Panc1 (cell line): ENCODE data around the gene BBS9. TPM values are rescaled to one million over a fixed set of nuclear protein-coding genes. Genes with fewer than 3 reads are reported as not detected.

ENCODE experiments used
- ATAC-seq: fragments of 200-7000 bp; cut with Tn5 transposase; 2 replicates; pipeline ENCODE4 v1.9.1; 2020; ENCODE audit warnings: mild to moderate bottlenecking, moderate library complexity
- BruUV-seq: library from RNA; stranded (reverse); fragments of 400-500 nt; replicated peaks from 2 replicates; lab custom pipeline; 2021; lab: Mats Ljungman, UMichigan
- CTCF ChIA-PET: fragments of 300-600 bp; sonication (Branson Sonifier 250); formaldehyde crosslinking; loops from one replicate; lab custom pipeline; 2022; ENCODE audit warnings: antibody characterized with exemption; lab: Charles Lee
- POLR2A ChIA-PET: fragments of 300-600 bp; sonication (Branson Sonifier 250); formaldehyde crosslinking; loops from one replicate; lab custom pipeline; 2022; ENCODE audit warnings: antibody characterized with exemption; lab: Charles Lee
- DNase-seq: peaks from one replicate; pipeline ENCODE4 v3.0.0-alpha.2; 2010; ENCODE audit warnings: low read depth, low spot score
- H3K27ac ChIP-seq: 2 replicates; pipeline ENCODE4 v1.5.1; 2011; ENCODE audit warnings: mild to moderate bottlenecking, low read length, inconsistent platforms
- H3K27me3 ChIP-seq: fragments of 200-500 bp; sonication (Bioruptor generic); 2 replicates; pipeline ENCODE4 v1.6.0; 2014; ENCODE audit warnings: low read length, inconsistent platforms; ENCODE audit not compliant: control insufficient read depth, insufficient read depth
- H3K36me3 ChIP-seq: fragments of 200-500 bp; sonication (Bioruptor generic); 2 replicates; pipeline ENCODE4 v1.5.1; 2014; ENCODE audit warnings: inconsistent platforms, mild to moderate bottlenecking, low read length, moderate library complexity; ENCODE audit not compliant: control insufficient read depth, insufficient read depth
- H3K4me1 ChIP-seq: 2 replicates; pipeline ENCODE4 v1.5.1; 2011; ENCODE audit warnings: inconsistent platforms, mild to moderate bottlenecking, low read length, moderate library complexity; ENCODE audit not compliant: control insufficient read depth, insufficient read depth
- H3K4me3 ChIP-seq, 2 experiments: 2 replicates each; pipeline ENCODE4 v1.5.1; 2011 to 2012; ENCODE audit warnings: low read depth in 2 of 2, low read length in 2 of 2, mild to moderate bottlenecking in 2 of 2, inconsistent platforms in 1 of 2, moderate library complexity in 1 of 2
- H3K9me3 ChIP-seq: fragments of 200-500 bp; sonication (Bioruptor generic); 2 replicates; pipeline ENCODE4 v1.5.1; 2014; ENCODE audit warnings: low read depth, mild to moderate bottlenecking, inconsistent platforms, low read length, moderate library complexity; ENCODE audit not compliant: control insufficient read depth, insufficient read depth
- CTCF ChIP-seq: fragments of 450-650 bp; IDR thresholded peaks from 2 replicates; pipeline ENCODE4 v1.5.1; 2017; ENCODE audit warnings: mild to moderate bottlenecking
- POLR2AphosphoS5 ChIP-seq: IDR thresholded peaks from 2 replicates; pipeline ENCODE4 v1.6.1; 2012; ENCODE audit warnings: mild to moderate bottlenecking, low read depth, low read length, moderate library complexity
- REST ChIP-seq, 2 experiments: IDR thresholded peaks; 2 replicates each; pipeline ENCODE4 v1.6.1; 2011 to 2012; ENCODE audit warnings: low read depth in 2 of 2, control low read depth in 1 of 2, low read length in 1 of 2, mild to moderate bottlenecking in 1 of 2, moderate library complexity in 1 of 2; ENCODE audit not compliant: insufficient read depth in 1 of 2
- SIN3A ChIP-seq: IDR thresholded peaks from 2 replicates; pipeline ENCODE4 v1.6.1; 2012; ENCODE audit warnings: low read depth, mild to moderate bottlenecking, low read length, moderate library complexity, borderline replicate concordance; ENCODE audit not compliant: insufficient read depth
- TCF7L2 ChIP-seq: IDR thresholded peaks from 2 replicates; pipeline ENCODE4 v1.6.1; 2011; ENCODE audit warnings: mild to moderate bottlenecking, low read depth, low read length, inconsistent platforms
- in situ Hi-C: cut with HindIII; loops from 2 replicates; pipeline ENCODE4 v1.10.0; 2016; ENCODE audit warnings: low sequenced_read_pairs, low pct_unique_long_range_greater_than_20kb
- intact Hi-C: fragments of 100-400 bp; cut with micrococcal nuclease; formaldehyde crosslinking; loops from one replicate; pipeline ENCODE4 v1.10.0; 2022; ENCODE audit not compliant: unreplicated experiment
- total RNA-seq: library from RNA; stranded (reverse); gene quantifications from one replicate; pipeline ENCODE4 v1.2.1, GENCODE V29; 2021; ENCODE audit not compliant: unreplicated experiment

BBS9 gene
- total RNA-seq, 1 experiment from 2014 or later, result 6.9 TPM

GRCh38 chr7:33356336-33356735 lies 227.0 kb downstream of the BBS9 start:
- Histone ChIP-seq H3K4me1 (no peaks in the 10 kb centered on the region), H3K4me3 (no peak overlapping the region), H3K27me3 (no peaks in the 10 kb centered on the region; the same call in 1 of the 2 replicates), H3K36me3 (no peaks in the 10 kb centered on the region), H3K27ac (no peak overlapping the region), H3K9me3 (no peaks in the 10 kb centered on the region)
- ChIA-PET CTCF (no interaction called here), POLR2A (no interaction called here)
- no TSS peak for BruUV-seq
- in situ Hi-C loops, result no loop called here
- no peak for TF ChIP-seq SIN3A
- TF ChIP-seq CTCF, result no peak
- TF ChIP-seq TCF7L2, result no peak
- TF ChIP-seq REST (IDR thresholded peaks at IDR 0.05; ENCODE audit: insufficient read depth in 1 of 2, low read depth in 2 of 2, low read length in 1 of 2), result no peak
- no peak for DNase-seq
- no peak for ATAC-seq
- intact Hi-C loops, result no loop called here

GRCh38 chr7:33357846-33358245 lies 228.5 kb downstream of the BBS9 start:
- CTCF ChIA-PET, result no interaction called here
- H3K27me3 ChIP-seq, result no peaks in the 10 kb centered on the region; the same call in 1 of the 2 replicates
- ATAC-seq, result no peak

More at GRCh38 chr7:33357846-33358245, 228.5 kb downstream of the BBS9 start:
- intact Hi-C loops (no loop called here), in situ Hi-C loops (no loop called here)
- Histone ChIP-seq H3K4me3 (no peak overlapping the region), H3K4me1 (no peaks in the 10 kb centered on the region), H3K27ac (no peak overlapping the region), H3K36me3 (no peaks in the 10 kb centered on the region), H3K9me3 (no peaks in the 10 kb centered on the region)
- POLR2A ChIA-PET, result no interaction called here
- no TSS peak for BruUV-seq
- DNase-seq, result no peak
- no peak for TF ChIP-seq CTCF
- TF ChIP-seq REST (IDR thresholded peaks at IDR 0.05; ENCODE audit: insufficient read depth in 1 of 2, low read depth in 2 of 2, low read length in 1 of 2), result no peak
- TF ChIP-seq TCF7L2, result no peak
- TF ChIP-seq SIN3A, result no peak
- no peak for TF ChIP-seq POLR2AphosphoS5
